T-helper 17 cell (primary cell): Measurements from ENCODE around the gene C4B. TPM values are rescaled to one million over a fixed set of nuclear protein-coding genes. Genes with fewer than 3 reads are reported as not detected.
A peak's percentile ranks its signal among the peaks of the same experiment; 100 is the strongest.
"Not testable (repeated sequence)": the region's sequence is repeated elsewhere in the genome, so short reads cannot be mapped to it uniquely, and the experiment has no call there.

Experiments used
- ATAC-seq: fragments of 150-1000 bp; cut with Tn5 transposase; 2 replicates; pipeline ENCODE4 v1.10.0; 2021; ENCODE audit warnings: mild to moderate bottlenecking, moderate library complexity
- DNase-seq, 3 donors: peaks; one replicate each; pipeline versions ENCODE4 v3.0.0 to v3.0.0-alpha.2; 2020 to 2021
- H3K9me3 ChIP-seq: one replicate; pipeline ENCODE4 v1.7.0; 2013; ENCODE audit warnings: low read length, mild to moderate bottlenecking; ENCODE audit not compliant: control insufficient read depth, poor library complexity, severe bottlenecking
- H3K27ac Mint-ChIP-seq: one replicate; pipeline ENCODE4 v1.8.0; 2022; ENCODE audit warnings: mild to moderate bottlenecking, moderate library complexity, mixed read lengths
- H3K27me3 Mint-ChIP-seq: one replicate; pipeline ENCODE4 v1.8.0; 2022; ENCODE audit warnings: mixed read lengths
- H3K36me3 Mint-ChIP-seq: one replicate; pipeline ENCODE4 v1.8.0; 2022; ENCODE audit warnings: low read depth, mixed read lengths
- H3K4me1 Mint-ChIP-seq: one replicate; pipeline ENCODE4 v1.8.0; 2022; ENCODE audit warnings: mild to moderate bottlenecking, mixed read lengths
- H3K4me3 Mint-ChIP-seq: one replicate; pipeline ENCODE4 v1.8.0; 2022; ENCODE audit warnings: mild to moderate bottlenecking, moderate library complexity, mixed read lengths
- total RNA-seq, 4 donors: library from RNA in 2 of 4; stranded (reverse) in 2 of 4; gene quantifications; one replicate each; pipeline ENCODE4 v1.2.3 and lab custom pipeline; 2022 to 2026

C4B gene
- total RNA-seq: 1 to 10 TPM; 2.2 to 3.7 TPM
- total RNA-seq (lab: John Stamatoyannopoulos, UW): 0 reads per million in 2 donors

- H3K27me3 Mint-ChIP-seq, H3K4me1 Mint-ChIP-seq, H3K9me3 ChIP-seq, H3K36me3 Mint-ChIP-seq, H3K4me3 Mint-ChIP-seq, DNase-seq, H3K27ac Mint-ChIP-seq, ATAC-seq: not testable (repeated sequence)
Observed at GRCh38 chr6:32014547-32014946, at the start of gene C4B. Gene C4B, plus strand, starts transcription at chr6:32014795. Its CDS starts 51 bp downstream, at chr6:32014846.

DNA sequence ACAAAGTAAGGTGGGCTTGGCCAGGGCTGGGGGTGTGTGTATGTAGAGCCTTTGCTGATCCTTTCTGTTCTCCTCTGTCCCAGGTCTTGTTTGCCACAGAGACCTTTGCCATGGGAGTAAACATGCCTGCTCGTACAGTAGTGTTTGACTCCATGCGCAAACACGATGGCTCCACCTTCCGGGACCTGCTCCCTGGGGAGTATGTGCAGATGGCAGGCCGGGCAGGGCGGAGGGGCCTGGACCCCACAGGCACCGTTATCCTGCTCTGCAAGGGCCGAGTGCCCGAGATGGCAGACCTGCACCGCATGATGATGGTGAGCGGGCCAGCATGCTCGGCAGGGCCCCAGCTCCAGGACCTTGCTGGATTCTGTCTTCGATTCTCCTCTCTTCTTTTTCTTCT lies 48.9 kb upstream of the C4B start:
- no peak overlapping the region for H3K27ac Mint-ChIP-seq
- H3K36me3 Mint-ChIP-seq: peaks cover 14% of the 10 kb centered on the region
- ATAC-seq (no peak), DNase-seq (no peak)
- no peak overlapping the region for H3K4me3 Mint-ChIP-seq
- H3K4me1 Mint-ChIP-seq: peaks cover 20% of the 10 kb centered on the region
- H3K9me3 ChIP-seq: no peaks in the 10 kb centered on the region
- no peaks in the 10 kb centered on the region for H3K27me3 Mint-ChIP-seq

DNA sequence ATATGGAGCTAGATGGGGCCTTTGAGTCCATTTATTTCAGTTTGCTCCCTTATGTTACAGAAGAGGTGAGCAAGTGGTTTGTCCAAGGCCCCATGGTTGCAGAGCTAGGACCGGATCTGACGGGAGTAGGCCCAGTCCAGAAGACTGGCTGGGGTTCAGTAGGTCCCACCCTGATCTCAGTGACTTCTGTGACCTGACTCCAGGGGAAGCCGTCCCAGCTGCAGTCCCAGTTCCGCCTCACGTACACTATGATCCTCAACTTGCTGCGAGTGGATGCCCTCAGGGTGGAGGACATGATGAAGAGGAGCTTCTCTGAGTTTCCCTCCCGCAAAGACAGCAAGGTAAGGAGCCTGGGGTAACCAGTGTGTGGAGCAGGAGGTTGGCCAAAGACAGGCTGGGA lies 48.1 kb upstream of the C4B start:
- Mint-ChIP-seq H3K4me1 (peaks cover 19% of the 10 kb centered on the region), H3K36me3 (peaks cover 14% of the 10 kb centered on the region), H3K27me3 (no peaks in the 10 kb centered on the region), H3K27ac (peak overlapping the region; percentile 77), H3K4me3 (no peak overlapping the region)
- H3K9me3 ChIP-seq: no peaks in the 10 kb centered on the region
- ATAC-seq: no peak
- no peak for DNase-seq

GRCh38 chr6:31966997-31967925 lies 47.3 kb upstream of the C4B start:
- peak overlapping the region; percentile 28 for H3K4me3 Mint-ChIP-seq
- H3K36me3 Mint-ChIP-seq: peaks cover 7% of the 10 kb centered on the region
- H3K27ac Mint-ChIP-seq: peak overlapping the region; percentile 77
- no peaks in the 10 kb centered on the region for H3K9me3 ChIP-seq
- no peaks in the 10 kb centered on the region for H3K27me3 Mint-ChIP-seq
- ATAC-seq (no peak), DNase-seq (no peak)
- H3K4me1 Mint-ChIP-seq: peaks cover 20% of the 10 kb centered on the region

DNA sequence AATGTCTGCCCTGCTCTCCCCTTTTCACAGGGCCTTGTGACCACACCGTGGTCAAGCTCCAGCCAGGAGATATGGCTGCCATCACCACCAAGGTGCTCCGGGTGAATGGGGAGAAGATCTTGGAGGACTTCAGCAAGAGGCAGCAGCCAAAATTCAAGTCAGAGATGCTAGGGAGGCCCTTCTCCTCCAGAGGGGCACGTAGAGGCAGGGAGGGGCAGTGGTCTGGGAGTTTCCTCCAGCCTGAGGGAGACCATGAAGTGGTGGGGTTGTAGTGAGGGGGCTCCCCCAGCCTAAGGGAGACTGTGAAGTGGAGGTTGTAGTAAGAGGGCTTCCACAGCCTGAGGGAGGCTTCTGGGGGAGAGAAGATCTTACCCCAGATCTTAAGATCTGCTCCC lies 46.7 kb upstream of the C4B start:
- Mint-ChIP-seq H3K27ac (peak overlapping the region; percentile 45), H3K36me3 (peaks cover 9% of the 10 kb centered on the region), H3K4me3 (peak overlapping the region; percentile 28), H3K4me1 (peaks cover 26% of the 10 kb centered on the region), H3K27me3 (no peaks in the 10 kb centered on the region)
- ATAC-seq (no peak), DNase-seq (no peak)
- no peaks in the 10 kb centered on the region for H3K9me3 ChIP-seq

DNA sequence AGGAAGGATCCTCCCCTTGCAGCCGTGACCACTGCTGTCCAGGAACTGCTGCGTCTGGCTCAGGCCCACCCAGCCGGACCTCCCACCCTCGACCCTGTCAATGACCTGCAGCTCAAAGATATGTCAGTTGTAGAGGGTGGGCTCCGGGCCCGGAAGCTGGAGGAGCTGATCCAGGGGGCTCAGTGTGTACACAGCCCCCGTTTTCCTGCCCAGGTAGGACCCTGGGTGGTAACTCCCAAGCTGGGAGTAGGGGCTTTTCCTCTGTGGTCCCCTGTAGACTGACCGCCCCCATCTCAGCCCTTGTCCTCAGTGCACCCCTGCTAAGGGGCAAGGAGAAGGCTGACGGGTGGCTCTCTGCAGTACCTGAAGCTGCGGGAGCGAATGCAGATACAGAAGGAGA lies 46.3 kb upstream of the C4B start:
- Mint-ChIP-seq H3K36me3 (peaks cover 9% of the 10 kb centered on the region), H3K4me1 (peaks cover 30% of the 10 kb centered on the region), H3K27ac (no peak overlapping the region), H3K27me3 (no peaks in the 10 kb centered on the region), H3K4me3 (no peak overlapping the region)
- no peak for ATAC-seq
- DNase-seq: no peak
- no peaks in the 10 kb centered on the region for H3K9me3 ChIP-seq

- Mint-ChIP-seq H3K4me1 (peaks cover 33% of the 10 kb centered on the region), H3K4me3 (peak overlapping the region; percentile 7), H3K27ac (peak overlapping the region; percentile 100), H3K36me3 (peaks cover 9% of the 10 kb centered on the region), H3K27me3 (no peaks in the 10 kb centered on the region)
- H3K9me3 ChIP-seq: no peaks in the 10 kb centered on the region
- ATAC-seq (no peak), DNase-seq (no peak)
Observed at GRCh38 chr6:31968791-31969711, 45.5 kb upstream of the C4B start.

- H3K9me3 ChIP-seq: no peaks in the 10 kb centered on the region
- Mint-ChIP-seq H3K4me1 (peaks cover 38% of the 10 kb centered on the region), H3K27me3 (no peaks in the 10 kb centered on the region), H3K4me3 (peak overlapping the region; percentile 74), H3K36me3 (peaks cover 9% of the 10 kb centered on the region), H3K27ac (peak overlapping the region; percentile 100)
- DNase-seq: no peak
- ATAC-seq: no peak
Observed at GRCh38 chr6:31969712-31970603, 44.6 kb upstream of the C4B start.

GRCh38 chr6:31970604-31971271 lies 43.9 kb upstream of the C4B start:
- Mint-ChIP-seq H3K27me3 (no peaks in the 10 kb centered on the region), H3K36me3 (peaks cover 7% of the 10 kb centered on the region), H3K4me3 (peak overlapping the region; percentile 94), H3K27ac (peak overlapping the region; percentile 100), H3K4me1 (peaks cover 37% of the 10 kb centered on the region)
- H3K9me3 ChIP-seq: no peaks in the 10 kb centered on the region
- no peak for DNase-seq
- no peak for ATAC-seq

DNA sequence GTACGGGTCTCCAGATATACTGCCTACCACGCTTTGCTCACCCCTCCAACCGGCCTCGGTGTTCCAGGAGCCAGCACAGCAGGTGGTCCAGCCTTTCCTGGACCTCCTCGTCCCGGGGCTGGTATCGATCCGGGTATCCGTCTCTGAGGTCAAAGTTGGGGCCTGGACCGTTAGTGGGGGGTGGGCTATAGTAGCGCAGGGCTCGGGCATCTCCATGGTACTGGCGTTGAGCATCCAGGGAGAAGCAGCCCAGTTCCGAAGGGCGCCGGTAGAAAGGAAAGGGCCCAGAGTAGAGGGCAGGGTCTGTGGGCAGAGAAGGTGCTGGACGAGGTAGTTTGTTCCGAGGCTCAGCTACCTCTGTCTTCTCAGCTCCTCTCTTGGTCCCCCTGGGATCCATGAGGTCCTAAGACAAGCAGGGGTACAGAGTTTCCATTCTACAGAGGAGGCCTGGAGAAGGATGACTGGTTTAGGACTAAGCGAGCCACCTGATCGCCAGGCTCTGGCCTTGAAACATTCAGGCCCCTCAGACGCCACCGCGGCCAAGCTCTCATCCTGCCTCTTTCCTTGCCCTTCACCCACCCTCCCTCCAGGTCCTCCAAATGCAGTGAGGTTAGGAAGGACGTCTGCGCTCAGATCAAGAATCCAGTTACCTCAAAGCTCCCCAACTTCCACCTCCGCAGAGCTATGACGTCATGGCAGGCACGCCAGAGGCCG lies 43.2 kb upstream of the C4B start:
- Mint-ChIP-seq H3K36me3 (peaks cover 7% of the 10 kb centered on the region), H3K4me3 (peak overlapping the region; percentile 94), H3K27me3 (no peaks in the 10 kb centered on the region), H3K27ac (peak overlapping the region; percentile 100), H3K4me1 (peaks cover 37% of the 10 kb centered on the region)
- no peaks in the 10 kb centered on the region for H3K9me3 ChIP-seq
- DNase-seq (no peak), ATAC-seq (no peak)

DNA sequence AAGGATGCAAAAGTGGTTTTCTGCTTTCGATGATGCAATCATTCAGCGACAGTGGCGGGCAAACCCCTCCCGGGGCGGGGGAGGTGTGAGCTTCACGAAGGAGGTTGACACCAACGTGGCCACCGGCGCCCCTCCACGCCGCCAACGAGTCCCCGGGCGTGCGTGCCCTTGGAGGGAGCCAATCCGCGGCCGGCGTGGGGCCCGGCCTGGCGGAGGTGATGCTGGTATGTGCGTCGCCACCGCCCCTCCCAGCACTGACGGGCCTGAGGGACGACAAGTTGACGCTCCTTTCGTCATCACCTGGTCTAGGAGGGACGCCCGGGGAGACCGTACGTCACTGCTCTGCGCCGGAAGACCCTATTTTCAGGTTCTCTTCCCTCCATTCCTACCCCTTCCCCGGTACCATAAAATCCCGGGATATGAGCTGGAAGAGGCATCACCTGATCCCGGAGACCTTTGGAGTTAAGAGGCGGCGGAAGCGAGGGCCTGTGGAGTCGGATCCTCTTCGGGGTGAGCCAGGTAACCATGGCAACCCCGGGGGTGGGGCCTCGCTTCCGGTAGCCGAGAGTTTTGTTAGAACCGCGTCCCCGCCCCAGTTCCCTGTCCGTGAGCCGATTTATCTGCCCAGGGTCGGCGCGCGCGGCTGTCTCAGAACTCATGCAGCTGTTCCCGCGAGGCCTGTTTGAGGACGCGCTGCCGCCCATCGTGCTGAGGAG lies 42.4 kb upstream of the C4B start, which contains the start of gene DXO:
TSS of gene DXO (minus strand) at position 146 of the 716 bp plus-strand sequence. CDS start 463 bp downstream, outside the sequence.
- peaks cover 37% of the 10 kb centered on the region for H3K4me1 Mint-ChIP-seq
- H3K27me3 Mint-ChIP-seq: no peaks in the 10 kb centered on the region
- peak within 1 kb of the TSS; percentile 94 for H3K4me3 Mint-ChIP-seq
- peaks cover 7% of the 10 kb centered on the region for H3K36me3 Mint-ChIP-seq
- H3K9me3 ChIP-seq: no peaks in the 10 kb centered on the region
- DNase-seq: peak; percentile 96 to 98 (median 96)
- H3K27ac Mint-ChIP-seq: peak within 1 kb of the TSS; percentile 100
- ATAC-seq: peak; percentile 92
